Testis (tissue), 3 donors: ENCODE measurements around the gene KCNH5. TPM values are rescaled to one million over a fixed set of nuclear protein-coding genes. Genes with fewer than 3 reads are reported as not detected.

Experiments used
- DNase-seq: peaks from one replicate; pipeline ENCODE4 v3.0.0-alpha.2; 2019
- H3K27ac ChIP-seq, 2 donors: fragments of 200-600 bp; sonication (generic); one replicate each; pipeline ENCODE4 v1.5.1; 2019
- H3K27me3 ChIP-seq: fragments of 200-600 bp; sonication (generic); one replicate; pipeline ENCODE4 v1.5.1; 2019
- H3K36me3 ChIP-seq: fragments of 200-600 bp; sonication (generic); one replicate; pipeline ENCODE4 v1.5.1; 2017; ENCODE audit warnings: low read depth; ENCODE audit errors: missing control alignments
- H3K4me1 ChIP-seq: fragments of 200-600 bp; sonication (generic); one replicate; pipeline ENCODE4 v1.5.1; 2019
- H3K4me3 ChIP-seq, 2 donors: fragments of 200-600 bp; sonication (generic); one replicate each; pipeline ENCODE4 v1.5.1; 2017 to 2019
- H3K9me3 ChIP-seq: fragments of 200-600 bp; sonication (generic); one replicate; pipeline ENCODE4 v1.5.1; 2017
- POLR2A ChIP-seq: fragments of 450-650 bp; IDR thresholded peaks from one replicate; pipeline ENCODE4 v1.6.1; 2017; ENCODE audit warnings: antibody characterized with exemption, mild to moderate bottlenecking, moderate library complexity
- WGBS, 2 donors: methylation state at CpG; one replicate each; pipeline ENCODE4 v1.1.5; 2018; 5-methylcytosine and 5-hydroxymethylcytosine counted together
- intact Hi-C: fragments of 100-400 bp; cut with DNase I; formaldehyde crosslinking; loops from one replicate; pipeline ENCODE4 v1.15.1; 2023; ENCODE audit warnings: low total_unique reads
- polyA plus RNA-seq: library from polyadenylated mRNA; stranded (reverse); fragments of 350-450 nt; fragmentation: Illumina TruSeq; extraction: RNeasy Lipid Tissue Mini Kit (QIAGEN cat#74804); gene quantifications from one replicate; pipeline ENCODE4 v1.2.3, GENCODE V29; 2014; ENCODE audit warnings: low read depth, low replicate concordance; ENCODE audit not compliant: insufficient read depth
- total RNA-seq, 2 donors: library from RNA; depleted of rRNA; stranded (reverse); fragments of >200 nt; gene quantifications; one replicate each; pipeline ENCODE4 v1.2.3, GENCODE V29; 2016
- TF ChIP-seq, protein P1 (sequence below), 3 experiments: fragments of 450-650 bp in 2 of 3; fragments of 200-600 bp in 1 of 3; sonication (generic) in 1 of 3; IDR thresholded peaks; one replicate each; pipeline ENCODE4 v1.5.1; 2016 to 2019; ENCODE audit warnings: antibody characterized with exemption in 3 of 3, mild to moderate bottlenecking in 2 of 3, moderate library complexity in 1 of 3

KCNH5 gene
- total and polyA plus RNA-seq, 3 donors from 2014 or later, result 0.53 to 1.7 (median 0.93) TPM

DNA sequence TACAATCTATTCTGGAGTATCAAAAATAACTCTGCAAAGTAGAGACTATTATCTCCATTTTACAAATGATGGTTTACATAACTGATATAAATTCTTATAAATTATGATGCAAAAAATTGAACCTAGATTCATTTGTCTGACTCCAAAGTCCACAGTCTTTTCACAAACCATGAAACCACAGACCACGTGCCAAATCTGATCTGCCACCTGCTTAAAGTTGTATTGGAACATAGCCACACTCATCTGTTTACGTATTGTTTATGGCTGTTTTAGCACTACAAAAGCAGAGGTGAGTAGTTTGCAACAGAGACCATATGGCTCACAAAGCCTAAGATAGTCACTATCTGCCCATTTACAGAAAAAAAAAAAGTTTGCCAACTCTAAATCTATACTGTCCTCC lies 105.3 kb downstream of the KCNH5 start:
- Histone ChIP-seq H3K9me3 (no peaks in the 10 kb centered on the region), H3K4me1 (no peaks in the 10 kb centered on the region), H3K36me3 (no peaks in the 10 kb centered on the region), H3K27ac (no peak overlapping the region), H3K27me3 (no peaks in the 10 kb centered on the region), H3K4me3 (no peak overlapping the region)
- DNase-seq, result no peak
- 30 to 57% methylated on average over 2 of the region's 2 CpGs for WGBS, 2 donors
- TF ChIP-seq, protein P1, sequence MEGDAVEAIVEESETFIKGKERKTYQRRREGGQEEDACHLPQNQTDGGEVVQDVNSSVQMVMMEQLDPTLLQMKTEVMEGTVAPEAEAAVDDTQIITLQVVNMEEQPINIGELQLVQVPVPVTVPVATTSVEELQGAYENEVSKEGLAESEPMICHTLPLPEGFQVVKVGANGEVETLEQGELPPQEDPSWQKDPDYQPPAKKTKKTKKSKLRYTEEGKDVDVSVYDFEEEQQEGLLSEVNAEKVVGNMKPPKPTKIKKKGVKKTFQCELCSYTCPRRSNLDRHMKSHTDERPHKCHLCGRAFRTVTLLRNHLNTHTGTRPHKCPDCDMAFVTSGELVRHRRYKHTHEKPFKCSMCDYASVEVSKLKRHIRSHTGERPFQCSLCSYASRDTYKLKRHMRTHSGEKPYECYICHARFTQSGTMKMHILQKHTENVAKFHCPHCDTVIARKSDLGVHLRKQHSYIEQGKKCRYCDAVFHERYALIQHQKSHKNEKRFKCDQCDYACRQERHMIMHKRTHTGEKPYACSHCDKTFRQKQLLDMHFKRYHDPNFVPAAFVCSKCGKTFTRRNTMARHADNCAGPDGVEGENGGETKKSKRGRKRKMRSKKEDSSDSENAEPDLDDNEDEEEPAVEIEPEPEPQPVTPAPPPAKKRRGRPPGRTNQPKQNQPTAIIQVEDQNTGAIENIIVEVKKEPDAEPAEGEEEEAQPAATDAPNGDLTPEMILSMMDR (IDR thresholded peaks at IDR 0.05), result no peak
- TF ChIP-seq POLR2A, result no peak
- intact Hi-C loops, result no loop called here

DNA sequence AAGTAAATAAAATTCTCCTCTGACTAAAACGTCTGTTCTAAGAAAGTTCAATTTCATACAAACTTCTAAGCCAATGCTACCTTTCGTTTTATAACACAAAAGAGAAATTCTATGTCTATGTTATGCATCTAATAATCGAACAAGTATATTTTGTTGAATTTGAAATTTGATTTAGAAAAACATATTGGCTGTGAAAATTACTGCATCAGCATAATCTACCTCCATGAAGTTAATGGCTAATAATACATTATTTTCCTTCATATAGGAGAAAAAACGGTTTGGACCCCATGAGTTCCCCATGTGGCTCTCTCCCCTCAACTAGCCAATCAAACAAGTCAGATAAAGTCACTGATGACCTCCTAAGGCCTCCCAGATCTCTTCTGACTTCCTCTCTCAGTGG lies 106.5 kb downstream of the KCNH5 start:
- no peak for TF ChIP-seq POLR2A
- TF ChIP-seq, protein P1 (IDR thresholded peaks at IDR 0.05), result no peak
- Histone ChIP-seq H3K4me1 (no peaks in the 10 kb centered on the region), H3K27ac (no peak overlapping the region), H3K4me3 (no peak overlapping the region), H3K36me3 (no peaks in the 10 kb centered on the region), H3K27me3 (no peaks in the 10 kb centered on the region), H3K9me3 (no peaks in the 10 kb centered on the region)
- 78 to 82% methylated on average over 4 of the region's 4 CpGs for WGBS, 2 donors
- intact Hi-C loops, result no loop called here
- DNase-seq, result no peak

DNA sequence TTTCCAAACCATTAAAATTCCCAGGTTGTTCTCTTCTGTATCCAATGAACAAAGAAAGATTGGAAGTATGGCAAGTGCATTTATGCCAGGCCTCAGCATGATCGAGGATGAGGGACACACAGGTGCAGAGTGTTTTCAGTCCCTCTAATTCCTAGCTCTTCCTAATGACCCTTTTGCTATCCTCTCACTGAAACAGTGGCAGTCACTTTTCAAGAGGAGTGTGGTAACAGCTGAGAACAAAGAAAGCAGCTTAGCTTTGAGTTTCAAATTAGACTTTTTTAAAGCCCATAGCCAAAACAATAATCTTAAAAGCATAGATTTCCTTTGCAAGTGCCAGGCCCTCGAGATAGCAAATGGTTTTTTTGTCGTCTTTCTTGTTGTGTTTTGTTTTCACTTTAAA lies 110.8 kb downstream of the KCNH5 start:
- no peak overlapping the region for H3K27ac ChIP-seq
- intact Hi-C loops, result no loop called here
- no peaks in the 10 kb centered on the region for H3K4me1 ChIP-seq
- H3K4me3 ChIP-seq, result no peak overlapping the region
- TF ChIP-seq POLR2A, result no peak
- TF ChIP-seq, protein P1 (IDR thresholded peaks at IDR 0.05), result no peak
- no peaks in the 10 kb centered on the region for H3K9me3 ChIP-seq
- WGBS, 2 donors, result 67 to 73% methylated on average over 3 of the region's 3 CpGs
- no peaks in the 10 kb centered on the region for H3K27me3 ChIP-seq
- no peaks in the 10 kb centered on the region for H3K36me3 ChIP-seq
- DNase-seq, result no peak

DNA sequence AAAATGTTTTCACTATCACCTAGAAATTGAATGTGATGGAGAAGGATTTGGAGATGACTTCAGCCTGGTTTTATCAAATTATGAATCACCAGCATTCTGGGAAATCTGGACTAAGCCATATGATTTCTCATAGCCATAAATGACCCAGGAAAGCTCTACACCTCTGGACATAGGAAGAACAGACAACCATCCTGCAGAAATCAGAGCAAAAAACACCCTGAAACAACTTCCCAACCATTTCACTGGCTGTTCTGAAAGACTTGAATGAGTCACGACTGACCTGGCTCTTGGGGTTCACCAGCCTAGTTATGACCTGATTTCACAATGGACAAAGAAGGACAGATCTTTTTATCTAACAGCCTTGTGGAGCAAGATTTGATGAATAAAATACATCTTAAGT lies 123.8 kb downstream of the KCNH5 start:
- whole genome bisulfite sequencing, 2 donors, result 45 to 79% methylated on average over 1 of the region's 1 CpG
- TF ChIP-seq, protein P1 (IDR thresholded peaks at IDR 0.05), result no peak
- no peak for TF ChIP-seq POLR2A
- no peaks in the 10 kb centered on the region for H3K4me1 ChIP-seq
- no peak for DNase-seq
- H3K27ac ChIP-seq, result no peak overlapping the region
- no peak overlapping the region for H3K4me3 ChIP-seq
- no peaks in the 10 kb centered on the region for H3K9me3 ChIP-seq
- H3K27me3 ChIP-seq, result no peaks in the 10 kb centered on the region
- H3K36me3 ChIP-seq, result no peaks in the 10 kb centered on the region
- intact Hi-C loops, result no loop called here

DNA sequence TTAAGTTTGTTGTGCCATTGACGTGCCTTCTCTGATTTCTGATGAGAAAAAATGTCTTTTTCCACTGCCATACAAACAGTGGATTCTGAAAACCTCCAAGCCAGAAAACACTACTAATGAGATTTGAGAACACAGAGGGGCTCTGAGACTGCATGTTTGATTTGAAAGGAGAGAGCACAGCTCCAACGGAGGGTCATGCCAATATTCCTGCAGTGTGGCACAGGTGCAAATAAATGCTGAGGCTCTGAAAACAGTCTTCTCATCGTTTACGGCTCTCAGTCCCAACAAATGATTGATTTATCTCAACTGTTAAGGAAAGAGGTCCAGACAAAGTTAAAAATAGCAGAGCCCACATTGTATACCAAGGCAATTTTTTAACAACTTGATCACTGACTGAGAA lies 128.7 kb downstream of the KCNH5 start:
- no peak for TF ChIP-seq POLR2A
- TF ChIP-seq, protein P1 (IDR thresholded peaks at IDR 0.05), result no peak
- H3K9me3 ChIP-seq, result no peaks in the 10 kb centered on the region
- intact Hi-C loops, result no loop called here
- DNase-seq, result no peak
- H3K27me3 ChIP-seq, result no peaks in the 10 kb centered on the region
- no peak overlapping the region for H3K27ac ChIP-seq
- no peak overlapping the region for H3K4me3 ChIP-seq
- no peaks in the 10 kb centered on the region for H3K4me1 ChIP-seq
- 53 to 64% methylated on average over 4 of the region's 4 CpGs for WGBS, 2 donors
- H3K36me3 ChIP-seq, result no peaks in the 10 kb centered on the region
